CD4-positive, alpha-beta T cell treated with Interleukin-10 for 1 hour (primary cell): ENCODE measurements around the gene PCCA.
"Not testable (repeated sequence)": the region's sequence is repeated elsewhere in the genome, so short reads cannot be mapped to it uniquely, and the experiment has no call there.

Experiments
- DNase-seq: peaks from one replicate; pipeline ENCODE4 v3.0.0-alpha.2; 2020

PCCA gene

DNA sequence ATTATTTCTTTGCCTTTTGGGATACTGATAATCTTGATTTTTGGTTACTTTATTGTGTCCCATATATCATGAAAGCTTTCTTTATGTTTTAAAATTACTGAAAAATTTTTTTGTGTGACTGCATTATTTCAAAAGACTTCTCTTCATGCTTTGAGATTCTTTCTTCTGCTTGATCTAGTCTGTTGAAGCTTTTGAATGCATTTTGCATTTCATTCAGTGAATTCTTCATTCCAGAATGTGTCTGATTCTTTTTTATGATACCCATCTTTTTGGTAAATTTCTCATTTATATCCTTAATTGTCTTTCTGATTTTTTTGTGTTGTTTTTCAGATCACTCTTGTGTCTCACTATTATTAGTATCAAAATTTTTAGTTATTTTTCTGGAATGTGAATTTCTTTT, 289.6 kb downstream of the PCCA start:
- no peak for DNase-seq

DNA sequence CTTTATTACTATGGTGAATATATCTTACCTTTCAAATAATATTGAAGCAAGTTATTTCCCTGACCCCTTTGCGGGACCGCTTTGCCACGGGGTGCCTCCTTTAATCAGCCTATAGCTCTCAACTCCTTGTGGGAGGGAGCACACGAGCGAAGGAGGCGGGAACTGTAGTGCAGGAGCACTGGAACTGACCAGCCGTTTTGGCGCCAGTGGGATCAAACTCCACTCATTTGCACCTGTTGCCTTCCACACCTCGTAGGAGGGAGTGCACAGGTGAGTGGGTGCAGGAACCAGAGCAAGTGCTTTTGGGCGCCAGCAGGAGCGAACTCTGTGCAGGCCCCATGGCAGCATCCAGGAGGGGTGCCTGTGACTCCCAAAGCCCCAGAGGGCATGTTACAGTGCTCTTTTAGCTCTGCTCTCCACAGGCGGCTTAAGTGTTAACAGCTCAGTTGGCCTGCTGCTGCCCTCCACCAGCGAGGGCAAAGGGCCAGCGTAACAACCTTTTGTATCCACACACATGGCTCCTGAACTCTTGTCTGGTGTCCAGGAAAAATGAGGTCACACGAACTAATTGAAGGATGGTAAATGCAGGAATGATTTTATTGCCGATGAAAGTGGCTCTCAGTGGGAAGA, 292.8 kb downstream of the PCCA start:
- DNase-seq = no peak

DNA sequence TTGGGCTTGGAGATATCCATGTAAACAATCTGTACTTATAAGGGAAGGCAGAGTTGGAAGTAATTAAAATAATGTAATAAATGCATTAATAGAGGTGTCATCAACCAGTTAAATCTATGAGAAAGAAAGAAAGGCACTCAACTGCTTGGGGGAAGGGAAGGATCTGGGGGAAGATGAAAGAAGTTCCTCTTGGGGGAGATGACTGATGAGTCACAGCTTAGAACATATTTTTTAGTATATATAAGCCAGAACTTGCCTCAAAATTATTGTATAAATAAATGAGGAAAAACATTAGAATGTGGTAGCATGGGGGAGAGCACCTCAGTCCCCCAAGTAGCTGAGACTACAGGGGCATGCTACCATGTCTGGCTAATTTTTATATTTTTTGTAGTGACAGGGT, 293.9 kb downstream of the PCCA start:
- no peak for DNase-seq

DNA sequence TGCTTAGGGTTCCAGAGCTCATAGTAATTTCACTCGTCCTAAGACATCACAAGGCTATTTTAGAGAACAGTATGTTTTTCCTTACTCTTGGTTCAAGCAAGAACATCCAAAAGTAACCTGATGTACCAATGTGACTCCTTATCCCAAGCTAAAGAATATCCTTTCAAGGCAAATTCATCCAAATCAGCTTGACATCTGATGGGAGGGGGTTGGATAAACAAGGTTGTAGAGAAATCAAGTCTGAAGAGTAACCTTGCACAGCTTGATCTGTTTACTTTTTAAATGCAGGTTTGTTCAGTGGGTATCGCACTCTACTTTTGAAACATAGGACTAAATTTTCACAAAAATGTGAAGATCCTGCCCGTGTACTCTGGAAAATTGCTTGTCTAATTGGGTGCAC, 298.5 kb downstream of the PCCA start:
- no peak for DNase-seq

DNA sequence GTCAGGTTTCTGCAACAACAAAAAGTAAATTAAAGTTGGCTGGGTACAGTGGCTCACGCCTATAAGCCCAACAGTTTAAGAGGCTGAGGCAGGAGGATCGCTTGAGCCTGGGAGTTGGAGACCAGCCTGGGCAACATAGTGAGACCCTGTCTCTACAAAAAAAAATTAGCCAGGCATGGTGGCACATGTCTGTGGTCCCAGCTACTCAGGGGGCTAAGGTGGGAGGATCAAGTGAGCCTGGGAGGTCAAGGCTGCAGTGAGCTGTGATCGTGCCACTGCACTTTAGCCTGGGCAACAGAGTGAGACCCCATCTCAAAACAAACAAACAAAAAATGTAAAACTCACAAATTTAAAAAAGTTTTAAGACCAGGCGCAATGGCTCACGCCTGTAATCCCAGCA, 299.3 kb downstream of the PCCA start:
- not testable (repeated sequence) for DNase-seq

DNA sequence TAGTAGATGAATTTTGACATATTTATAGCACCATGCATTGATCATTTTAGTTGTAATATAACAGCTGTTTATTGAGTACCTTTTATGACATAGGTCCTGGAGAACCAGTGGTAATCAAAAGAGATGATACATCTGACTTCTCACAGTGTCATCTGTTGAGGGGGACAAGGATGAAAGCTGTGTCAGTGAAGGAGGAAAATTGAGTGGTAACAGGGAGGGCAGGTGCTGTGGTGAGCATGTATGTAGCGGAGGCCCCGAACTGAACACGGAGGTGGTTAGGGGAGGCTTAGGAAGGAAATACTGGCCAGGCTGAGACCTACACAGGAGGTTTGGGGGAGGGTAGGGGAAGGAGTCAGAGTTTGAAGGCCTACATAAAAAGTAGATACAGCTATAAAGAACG, 300.0 kb downstream of the PCCA start:
- no peak for DNase-seq

DNA sequence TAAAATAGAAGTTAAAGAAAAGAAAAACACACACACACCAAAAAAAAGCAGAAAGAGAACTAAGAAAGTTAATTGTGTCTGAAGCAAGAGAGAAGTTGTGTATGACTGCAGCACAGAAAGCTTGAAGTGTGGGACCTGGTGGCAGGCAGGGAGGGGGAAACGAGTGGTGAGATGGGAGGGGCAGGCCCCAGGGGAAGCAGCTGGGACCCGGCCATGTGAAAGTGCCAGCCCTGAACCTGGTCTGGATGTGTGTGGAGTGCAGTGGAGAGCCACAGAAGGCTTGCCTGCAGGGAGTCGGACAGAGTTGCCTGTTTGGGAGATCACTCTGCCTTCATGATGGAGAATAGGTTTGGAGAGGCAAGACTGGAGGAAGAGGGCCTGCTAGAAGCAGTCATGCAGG, 300.7 kb downstream of the PCCA start:
- no peak for DNase-seq

DNA sequence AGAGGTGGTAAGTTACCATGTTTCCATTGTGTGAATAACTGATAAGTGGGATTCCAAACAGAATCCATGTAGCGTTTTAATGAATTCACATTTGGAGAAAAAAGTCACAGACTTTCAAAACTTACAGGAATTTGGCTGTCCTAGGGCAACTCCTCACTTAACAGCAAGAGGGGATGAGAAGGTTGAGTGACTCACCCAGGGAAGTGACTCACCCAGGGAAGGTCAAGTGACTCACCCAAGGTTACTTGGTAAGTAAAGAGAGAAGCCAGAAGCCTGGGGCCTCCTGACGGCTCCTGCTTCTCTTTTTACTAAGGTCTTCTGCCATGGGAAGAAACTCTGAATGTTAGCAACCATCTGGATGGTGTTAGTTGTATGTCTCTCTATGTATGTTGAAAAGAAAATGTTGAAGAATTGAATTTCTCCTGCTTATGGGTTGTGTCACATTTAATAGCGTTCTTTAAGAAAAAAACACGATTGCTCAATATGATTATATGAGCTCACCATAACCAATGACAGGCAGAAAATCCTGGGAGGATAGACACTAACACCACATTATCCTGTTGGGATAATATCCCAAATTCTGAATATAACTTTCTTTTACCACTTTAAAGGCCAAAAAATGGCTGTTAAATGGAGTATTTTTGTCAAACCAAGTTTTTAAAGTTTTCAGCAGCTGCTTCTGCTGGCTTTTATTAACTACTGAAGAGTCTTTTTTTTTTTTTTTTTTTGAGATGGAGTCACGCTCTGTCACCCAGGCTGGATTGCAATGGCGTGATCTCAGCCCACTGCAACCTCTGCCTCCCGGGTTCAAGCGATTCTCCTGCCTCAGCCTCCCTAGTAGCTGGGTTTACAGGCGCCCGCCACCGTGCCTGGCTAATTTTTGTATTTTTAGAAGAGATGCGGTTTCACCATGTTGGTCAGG, 304.1 kb downstream of the PCCA start:
- peak; percentile 13 for DNase-seq

DNA sequence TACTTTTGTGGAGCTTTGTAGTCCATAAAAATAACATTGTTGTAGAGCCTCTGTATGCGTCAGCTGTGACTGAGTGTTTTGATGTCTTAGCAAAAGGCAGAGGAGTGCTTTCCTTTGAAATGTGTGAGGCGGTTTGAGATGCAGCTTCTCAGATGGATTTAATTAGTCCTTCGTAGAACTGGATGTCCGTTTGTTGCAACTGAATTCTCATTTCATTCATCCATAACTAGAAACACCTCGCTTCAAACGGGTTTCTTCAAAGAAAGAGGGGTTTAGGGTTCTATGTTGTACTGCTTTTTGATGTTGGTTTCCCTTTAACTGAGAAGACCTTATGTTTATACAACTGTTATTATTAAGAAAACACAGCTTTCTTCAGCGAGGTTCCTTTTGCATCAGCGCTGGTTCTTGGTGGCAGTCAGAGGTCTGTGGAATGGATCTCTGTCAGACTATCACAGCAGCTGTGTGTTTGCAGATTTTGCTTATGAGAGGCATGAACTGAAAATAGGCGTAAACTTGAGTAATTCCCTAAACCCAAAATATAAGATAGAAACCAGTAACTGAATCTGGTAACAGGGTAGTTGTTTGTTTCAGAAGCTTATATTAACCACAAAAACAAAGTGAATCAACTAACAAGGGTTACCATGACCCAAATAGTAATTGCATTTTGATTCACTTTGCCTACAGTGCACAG, 305.3 kb downstream of the PCCA start:
- no peak for DNase-seq

DNA sequence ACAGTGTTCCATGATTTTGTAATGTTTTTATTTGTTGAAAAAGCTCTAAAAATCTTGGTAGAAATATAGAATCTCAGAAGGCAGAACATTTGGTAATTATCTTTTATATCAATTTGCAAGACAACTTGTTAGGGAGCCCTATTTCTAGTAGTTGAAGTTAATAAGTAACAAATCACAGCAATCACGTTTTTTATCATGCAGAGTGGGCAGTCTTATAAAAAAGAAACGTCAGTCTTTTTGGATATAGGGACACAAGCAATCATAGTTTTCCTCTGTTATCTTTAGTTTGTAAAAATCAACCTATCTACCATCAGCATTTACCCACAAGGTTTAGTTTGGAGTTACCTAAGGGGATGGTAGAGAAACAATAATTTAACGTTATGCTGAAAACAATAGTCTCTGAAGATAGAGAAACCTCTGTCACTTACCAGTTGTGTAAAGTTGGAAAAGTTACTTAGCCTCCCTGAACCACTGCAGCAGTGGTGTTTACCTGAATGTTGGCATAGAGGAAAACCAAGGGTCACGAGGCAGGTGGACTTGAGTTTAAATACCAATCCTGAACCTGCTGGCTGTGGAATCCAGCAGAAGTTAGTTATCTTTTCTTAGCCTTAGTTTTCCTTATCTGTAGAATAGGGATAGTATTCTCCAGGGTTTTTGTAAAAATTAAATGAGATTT, 306.9 kb downstream of the PCCA start:
- DNase-seq = no peak

DNA sequence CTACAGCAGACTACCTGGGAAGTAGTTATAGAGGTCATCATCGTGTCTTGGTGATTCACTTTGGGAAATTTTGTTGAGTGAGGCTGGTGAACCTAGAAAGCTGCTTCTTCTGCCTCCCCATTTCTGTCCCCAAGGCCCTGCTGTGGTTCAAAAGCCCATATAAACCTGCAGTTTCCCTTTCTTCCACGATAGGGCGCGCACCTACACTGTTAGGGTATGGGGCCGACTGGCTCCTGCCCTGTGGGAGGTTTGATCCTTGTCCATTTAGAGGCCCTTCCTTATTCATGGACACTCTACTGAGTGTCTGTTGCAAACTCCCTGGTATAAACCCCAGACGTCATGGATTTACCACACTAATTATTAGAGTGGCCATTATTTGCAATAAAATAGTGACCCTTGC, 307.9 kb downstream of the PCCA start:
- DNase-seq = no peak

DNA sequence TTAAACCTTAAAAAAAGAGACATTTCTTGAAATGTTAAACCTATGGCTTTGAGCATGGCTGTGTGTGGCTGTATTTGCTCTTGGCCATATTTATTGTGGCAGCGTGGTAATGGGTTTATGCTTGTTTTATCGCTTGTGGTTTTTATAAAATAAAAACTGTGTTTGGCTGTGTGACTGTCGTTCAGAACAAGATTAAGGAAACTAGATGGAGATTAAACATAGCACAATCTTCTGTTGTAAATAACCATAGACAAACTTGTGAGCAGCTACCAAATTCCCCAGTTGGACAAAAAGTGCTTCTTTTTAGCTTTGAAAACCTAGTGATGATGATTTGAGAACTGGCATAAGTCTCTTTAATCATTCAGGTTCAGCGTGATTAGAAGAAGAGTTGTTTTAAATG, 308.7 kb downstream of the PCCA start:
- no peak for DNase-seq

DNA sequence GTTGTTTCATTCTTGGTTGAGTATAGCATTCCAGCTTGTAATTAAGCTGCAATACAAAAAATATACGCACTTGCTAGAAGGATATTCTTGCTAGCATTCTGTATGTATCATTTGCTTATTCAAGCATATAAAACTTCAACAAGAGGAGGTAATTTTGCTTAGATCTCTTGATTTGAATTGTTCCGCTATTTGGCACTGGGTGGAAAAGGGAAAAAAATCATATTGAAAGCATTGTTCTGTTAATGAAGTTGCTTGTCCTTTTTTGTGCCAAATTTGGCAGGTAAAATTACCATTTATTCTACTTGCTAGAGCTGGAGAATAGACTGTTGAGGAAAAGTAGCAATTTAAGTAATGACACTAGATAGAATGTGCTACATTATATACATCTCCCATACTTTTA, 309.5 kb downstream of the PCCA start:
- DNase-seq = no peak

DNA sequence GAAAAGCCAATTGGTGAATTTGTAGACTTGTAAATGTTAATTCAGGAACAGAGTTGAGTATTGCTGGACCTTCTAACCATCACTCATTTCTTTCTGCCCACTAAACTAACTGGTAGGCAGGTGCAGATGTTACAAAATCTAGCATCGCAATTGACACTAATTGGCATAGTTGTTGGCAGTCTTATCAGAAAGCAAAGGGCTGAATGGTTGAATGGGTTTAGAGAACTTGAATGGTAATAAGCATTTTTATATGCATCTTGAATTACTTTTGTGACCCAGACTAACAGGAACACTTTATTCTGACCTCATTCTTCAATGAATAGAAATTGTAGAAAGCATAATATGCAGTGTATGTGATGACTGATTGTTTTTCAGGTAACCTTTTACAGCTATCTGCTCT, 310.6 kb downstream of the PCCA start:
- no peak for DNase-seq

DNA sequence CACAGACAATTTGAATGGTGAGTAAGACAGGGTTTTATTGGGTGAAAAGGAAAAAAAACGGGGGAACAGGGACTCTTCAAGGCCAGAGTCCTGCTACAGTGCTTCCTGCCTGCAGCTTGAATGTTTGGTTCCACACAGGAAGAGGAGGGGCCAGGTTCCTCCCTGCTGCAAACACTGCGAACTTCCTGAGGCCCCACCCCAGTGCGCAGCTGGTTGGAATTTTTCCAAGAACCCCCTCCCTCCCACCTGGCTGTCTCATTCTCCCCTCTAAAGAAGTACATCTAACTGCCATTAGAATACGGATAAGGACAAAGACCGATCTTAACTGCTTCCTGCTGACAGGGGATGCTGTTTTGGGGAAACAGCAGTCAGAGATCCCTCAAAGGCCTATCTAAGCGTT, 314.8 kb downstream of the PCCA start:
- DNase-seq = no peak

DNA sequence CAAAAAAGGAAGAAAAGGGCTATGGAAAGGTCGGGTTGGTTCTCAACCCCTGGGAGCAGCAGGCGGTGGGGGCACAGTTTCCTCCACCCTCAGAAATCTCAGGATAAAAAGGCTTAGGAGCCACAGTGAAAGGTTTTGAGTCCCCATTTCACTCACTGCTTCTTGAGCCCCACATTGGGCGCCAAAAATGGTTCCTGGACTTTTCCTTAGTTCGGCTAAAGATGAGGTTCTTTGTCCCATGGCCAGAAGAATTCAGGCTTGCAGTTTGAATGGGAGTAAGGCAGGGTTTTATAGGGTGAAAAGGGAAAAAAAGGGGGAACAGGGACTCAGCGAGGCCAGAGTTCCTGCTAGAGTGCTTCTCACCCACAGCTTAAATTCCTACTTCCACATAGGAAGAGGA, 320.2 kb downstream of the PCCA start:
- no peak for DNase-seq

DNA sequence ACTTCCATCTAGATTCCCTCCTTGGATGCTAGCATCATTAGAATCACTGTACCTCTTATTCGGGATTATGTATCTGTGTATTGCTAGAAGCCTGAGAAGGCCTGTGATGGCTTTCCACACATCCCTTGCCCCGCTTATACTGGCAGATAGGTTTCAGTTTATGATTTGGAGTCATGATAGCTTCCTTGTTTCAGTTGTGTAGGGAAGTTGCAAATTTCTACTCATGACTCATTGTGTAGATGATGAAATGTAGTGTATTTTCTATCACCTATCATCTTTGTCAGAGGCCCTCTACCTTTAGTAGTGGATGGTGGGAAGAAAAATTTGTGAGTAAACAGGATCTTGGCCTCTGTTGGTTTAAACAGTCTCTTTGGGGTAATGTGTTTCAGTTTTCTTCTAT, 334.5 kb downstream of the PCCA start:
- DNase-seq = no peak

DNA sequence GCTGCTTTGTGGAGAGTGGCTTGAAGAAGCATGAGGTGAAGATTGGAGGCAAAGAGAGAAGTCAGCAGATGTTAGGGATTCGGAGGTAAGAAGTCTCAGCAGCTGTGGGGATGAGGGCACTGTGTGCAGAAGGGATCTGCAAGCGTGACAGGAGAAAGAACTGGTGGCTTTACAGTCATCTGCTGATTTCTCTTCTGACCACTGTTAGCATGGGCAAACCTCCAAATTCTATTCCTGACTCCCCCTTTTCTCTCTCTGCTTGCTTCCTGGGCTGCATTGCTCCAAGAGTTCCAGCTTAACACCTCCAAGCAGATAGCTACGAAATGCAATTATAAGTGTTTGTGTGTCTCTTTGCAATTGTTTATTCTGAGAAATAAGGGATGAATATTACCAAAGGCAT, 340.1 kb downstream of the PCCA start:
- DNase-seq = no peak

DNA sequence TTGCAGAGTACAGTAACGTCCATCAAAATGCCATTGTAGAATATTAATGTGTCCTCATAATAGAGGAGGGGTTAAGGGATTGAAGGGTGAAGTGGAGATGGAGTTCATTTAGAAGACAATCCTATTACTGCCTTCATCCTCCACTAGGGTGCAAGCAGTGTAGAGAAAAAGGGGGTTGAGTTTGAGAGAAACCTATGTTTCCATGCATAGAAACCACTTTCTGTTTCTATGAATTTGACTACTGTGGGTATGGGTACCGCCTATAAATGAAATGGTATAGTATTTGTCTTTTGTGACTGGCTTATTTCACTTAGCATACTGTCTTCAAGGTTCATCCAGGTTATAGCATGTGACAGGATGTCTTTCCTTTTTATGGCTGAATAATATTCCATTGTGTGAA, 343.7 kb downstream of the PCCA start:
- no peak for DNase-seq

DNA sequence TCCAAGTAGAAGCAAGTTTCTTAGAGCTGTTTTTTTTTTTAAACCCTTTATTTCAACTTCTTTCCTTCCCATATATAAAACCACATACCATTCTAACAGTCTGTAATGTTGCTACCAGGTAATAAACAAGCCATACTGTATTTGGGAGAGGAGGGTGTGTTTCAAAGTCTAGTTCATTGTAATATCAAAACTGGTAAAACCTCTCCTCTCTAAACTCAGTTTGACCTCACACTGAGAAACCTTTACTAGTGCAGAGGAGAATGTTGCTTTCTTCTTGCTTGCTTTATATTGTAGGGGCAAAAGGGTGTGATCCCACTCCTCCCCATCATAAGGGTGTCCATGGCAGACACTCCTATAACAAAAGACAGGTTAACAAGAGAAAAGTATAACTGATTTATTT, 344.6 kb downstream of the PCCA start:
- DNase-seq = no peak

DNA sequence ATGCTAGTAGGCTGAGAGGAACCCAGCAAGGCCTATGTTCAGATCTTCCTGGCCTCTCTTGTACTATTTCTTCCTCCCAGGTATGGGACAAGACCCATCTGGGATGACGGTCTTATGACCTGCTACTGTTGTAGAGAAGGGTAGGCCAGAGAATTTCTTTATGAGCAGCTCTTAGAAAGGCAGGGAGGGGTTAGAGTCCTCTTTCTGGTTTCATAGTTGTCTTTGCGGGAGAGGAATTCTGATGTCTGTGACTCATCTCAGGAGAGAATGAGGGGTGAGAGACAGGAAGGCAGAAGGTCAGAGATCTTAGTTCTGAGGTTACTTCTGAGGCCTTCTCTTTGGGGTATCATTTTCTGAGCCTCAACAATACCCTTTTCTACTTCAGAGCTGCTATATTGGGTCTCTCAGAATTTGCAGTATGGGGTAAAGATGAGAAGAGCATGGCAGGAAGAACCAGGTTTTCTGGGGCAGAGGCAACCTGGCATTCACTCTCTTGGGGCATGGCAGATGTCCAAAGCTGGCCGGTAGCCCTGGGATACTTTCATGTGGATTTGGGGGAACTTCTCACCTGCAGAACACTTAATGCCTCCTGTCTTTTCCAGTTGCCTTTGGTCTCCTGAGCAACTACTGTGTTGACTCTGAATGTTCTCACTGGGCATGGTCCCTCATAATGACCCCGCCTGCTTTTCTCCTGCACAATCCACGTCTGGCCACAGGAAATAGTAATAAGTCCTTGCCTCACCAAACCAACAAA, 345.3 kb downstream of the PCCA start:
- no peak for DNase-seq

DNA sequence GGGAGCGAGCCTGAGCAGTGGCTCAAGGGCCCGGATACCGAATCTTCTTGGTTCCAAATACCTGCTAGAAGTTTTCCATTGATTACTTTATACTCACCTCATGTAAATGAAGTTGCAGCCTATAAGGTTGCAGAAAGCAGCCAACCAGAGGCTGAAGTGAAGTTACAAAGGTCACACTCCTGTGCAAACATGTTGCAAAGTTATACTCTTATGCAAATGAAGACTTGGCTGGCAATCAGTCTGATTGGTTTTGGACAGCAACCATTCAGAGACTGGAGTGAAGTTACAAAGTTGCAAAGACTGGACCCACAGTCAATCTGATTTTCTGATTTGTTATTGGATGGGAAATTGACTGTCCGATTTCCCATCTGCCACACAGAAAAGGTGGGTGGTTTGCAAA, 347.2 kb downstream of the PCCA start:
- no peak for DNase-seq
